Activated CD4-positive, alpha-beta T cell treated with anti-CD3 and anti-CD28 coated beads, Interleukin-2, amount 10 ng/mL, durations not matched to agents 7 days and 5 days (primary cell): ENCODE data around the gene PSRC1. TPM values are rescaled to one million over a fixed set of nuclear protein-coding genes. Genes with fewer than 3 reads are reported as not detected.
A peak's percentile ranks its signal among the peaks of the same experiment; 100 is the strongest.

Source experiments
- CTCF ChIA-PET: fragments of 350-600 bp; sonication (Branson Sonifier 250); formaldehyde crosslinking; loops from one replicate; lab custom pipeline; 2021; ENCODE audit warnings: antibody characterized with exemption; lab: Charles Lee
- POLR2A ChIA-PET: fragments of 350-600 bp; sonication (Branson Sonifier 250); formaldehyde crosslinking; loops from one replicate; lab custom pipeline; 2021; ENCODE audit warnings: antibody characterized with exemption; lab: Charles Lee
- DNase-seq: peaks from one replicate; pipeline ENCODE4 v3.0.0-alpha.2; 2020
- H3K27ac Mint-ChIP-seq: one replicate; pipeline ENCODE4 v1.8.0; 2021; ENCODE audit warnings: mild to moderate bottlenecking, moderate library complexity, mixed read lengths
- H3K27me3 Mint-ChIP-seq: one replicate; pipeline ENCODE4 v1.8.0; 2021; ENCODE audit warnings: mixed read lengths
- H3K36me3 Mint-ChIP-seq: one replicate; pipeline ENCODE4 v1.8.0; 2021; ENCODE audit warnings: low read depth, mixed read lengths
- H3K4me1 Mint-ChIP-seq: one replicate; pipeline ENCODE4 v1.8.0; 2021; ENCODE audit warnings: mixed read lengths
- H3K4me3 Mint-ChIP-seq: one replicate; pipeline ENCODE4 v1.8.0; 2021; ENCODE audit warnings: mild to moderate bottlenecking, moderate library complexity, mixed read lengths
- H3K9me3 Mint-ChIP-seq: one replicate; pipeline ENCODE4 v1.8.0; 2021; ENCODE audit warnings: mixed read lengths
- total RNA-seq, 2 experiments: library from RNA; stranded (reverse); gene quantifications; one replicate each; pipeline ENCODE4 v1.2.3, GENCODE V29; 2021

Gene PSRC1
- total RNA-seq = 10 to 100 TPM; 32.7 to 34.5 TPM

DNA sequence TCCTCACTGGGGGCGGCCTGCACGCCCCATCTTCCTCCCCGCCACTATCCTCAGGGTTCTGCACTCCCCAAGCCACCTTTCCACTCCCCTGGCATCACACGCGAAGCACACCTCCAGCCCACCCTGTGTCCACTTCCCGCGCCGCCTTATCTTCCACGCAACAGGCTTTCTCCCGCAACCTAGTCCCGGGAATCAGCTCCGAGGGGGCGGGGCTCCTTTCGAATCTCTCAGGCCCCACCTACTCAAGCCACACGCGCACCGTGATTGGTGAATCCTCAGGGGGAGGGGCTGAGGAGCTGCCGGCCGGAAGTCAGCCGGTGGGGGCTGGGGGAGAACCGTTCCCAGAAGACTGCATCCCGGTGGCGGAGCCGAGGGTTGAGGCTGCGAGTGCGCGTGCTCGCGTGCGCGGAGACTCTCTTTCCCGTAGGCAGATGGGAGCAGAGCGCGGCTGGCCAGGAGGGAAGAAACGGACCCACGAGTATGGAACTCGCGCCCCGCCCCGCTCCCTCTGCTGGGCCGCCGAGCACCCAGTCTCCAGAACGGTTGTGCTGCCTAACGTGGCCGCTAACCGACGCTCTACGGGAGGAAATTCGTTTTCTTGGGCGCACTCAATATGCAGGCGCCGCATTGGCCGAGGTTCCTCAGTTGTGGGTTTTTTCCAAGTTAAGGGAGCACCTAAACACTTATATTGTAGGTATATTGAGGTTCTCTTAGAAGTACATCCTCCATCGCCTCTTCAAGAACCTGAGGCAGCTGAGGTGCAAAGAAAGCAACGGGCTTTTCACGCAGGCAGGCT is at the start of gene PSRC1:
Gene PSRC1, minus strand, starts transcription at position 194 of the 796 bp plus-strand sequence.
- H3K27ac Mint-ChIP-seq = peak within 1 kb of the TSS; percentile 96
- ChIA-PET CTCF (interaction anchor here (0.8 to 7.7 kb wide), 9 partner anchors 14 to 252 kb away, joined by 3 to 50 read pairs (median 4); partner anchors contain the start of genes AMIGO1 and SORT1), POLR2A (no interaction called here)
- H3K9me3 Mint-ChIP-seq = no peaks in the 10 kb centered on the region
- H3K27me3 Mint-ChIP-seq = no peaks in the 10 kb centered on the region
- peaks cover 32% of the 10 kb centered on the region for H3K4me1 Mint-ChIP-seq
- H3K4me3 Mint-ChIP-seq = peak within 1 kb of the TSS; percentile 100
- peaks cover 27% of the 10 kb centered on the region for H3K36me3 Mint-ChIP-seq
- DNase-seq = peak; percentile 93

DNA sequence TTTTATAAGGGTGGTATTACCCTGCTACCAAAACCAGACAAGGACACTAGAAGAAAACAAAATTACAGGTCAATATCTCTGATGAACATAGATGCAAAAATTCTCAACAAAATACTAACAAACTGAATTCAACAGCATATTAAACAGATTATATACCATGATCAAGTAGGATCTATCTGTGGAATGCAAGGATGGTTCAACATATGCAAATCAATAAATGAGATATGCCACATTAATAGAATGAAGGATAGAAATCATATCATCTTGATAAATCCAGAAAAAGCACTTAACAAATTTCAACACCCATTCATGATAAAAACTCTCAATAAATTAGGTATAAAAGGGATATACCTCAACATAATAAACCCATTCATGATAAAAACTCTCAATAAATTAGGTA is 48.2 kb upstream of the PSRC1 start:
- Mint-ChIP-seq H3K4me1 (no peaks in the 10 kb centered on the region), H3K27ac (no peak overlapping the region), H3K27me3 (peaks cover 15% of the 10 kb centered on the region), H3K9me3 (peaks cover 18% of the 10 kb centered on the region), H3K36me3 (peaks cover 10% of the 10 kb centered on the region), H3K4me3 (no peak overlapping the region)
- no peak for DNase-seq
- POLR2A ChIA-PET = no interaction called here
- CTCF ChIA-PET = no interaction called here

DNA sequence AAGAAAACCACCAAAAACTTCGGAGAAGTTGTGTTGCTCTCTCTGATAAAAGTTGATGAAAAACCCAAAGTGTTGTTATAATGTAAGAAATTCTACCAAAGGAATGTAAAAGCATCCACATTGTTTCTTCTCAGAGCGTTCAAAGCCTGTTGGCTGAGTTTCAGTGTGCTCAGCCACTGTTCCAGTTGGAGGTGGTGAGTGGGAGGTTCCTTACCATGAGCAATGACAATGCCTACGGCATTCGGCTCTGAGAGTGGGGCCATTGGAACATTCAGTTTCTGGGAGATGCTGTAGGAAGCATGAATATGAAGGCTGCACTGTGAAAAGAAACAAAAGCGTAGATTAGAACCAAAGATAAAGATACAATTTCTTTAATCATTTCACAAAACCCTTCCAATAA is 44.3 kb upstream of the PSRC1 start:
- H3K9me3 Mint-ChIP-seq = peaks cover 16% of the 10 kb centered on the region
- H3K36me3 Mint-ChIP-seq = peaks cover 10% of the 10 kb centered on the region
- H3K27me3 Mint-ChIP-seq = peaks cover 15% of the 10 kb centered on the region
- H3K27ac Mint-ChIP-seq = no peak overlapping the region
- H3K4me1 Mint-ChIP-seq = no peaks in the 10 kb centered on the region
- DNase-seq = no peak
- no peak overlapping the region for H3K4me3 Mint-ChIP-seq
- POLR2A ChIA-PET = no interaction called here
- CTCF ChIA-PET = no interaction called here

DNA sequence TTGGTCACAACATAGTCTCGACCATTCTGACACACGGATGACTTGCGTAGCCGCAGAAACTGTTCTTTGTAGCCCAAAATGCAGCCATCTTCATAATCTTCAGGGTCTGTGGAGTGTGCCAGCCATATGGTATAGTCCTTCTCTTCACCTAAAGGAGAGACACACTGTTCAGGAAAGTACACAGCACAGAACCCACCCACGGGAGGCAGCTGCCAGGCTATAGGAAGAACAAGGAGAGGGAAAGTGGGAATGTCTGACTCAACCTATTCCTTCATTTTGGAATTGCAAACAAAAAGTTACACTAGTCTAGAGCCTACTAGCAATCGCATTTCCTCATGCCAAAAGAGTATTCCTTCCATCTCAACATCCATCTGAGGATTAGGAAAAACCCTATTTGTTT is 40.0 kb upstream of the PSRC1 start:
- no peaks in the 10 kb centered on the region for H3K36me3 Mint-ChIP-seq
- no peak overlapping the region for H3K27ac Mint-ChIP-seq
- H3K4me3 Mint-ChIP-seq = no peak overlapping the region
- peaks cover 4% of the 10 kb centered on the region for H3K27me3 Mint-ChIP-seq
- ChIA-PET POLR2A (no interaction called here), CTCF (no interaction called here)
- DNase-seq = no peak
- H3K9me3 Mint-ChIP-seq = no peaks in the 10 kb centered on the region
- H3K4me1 Mint-ChIP-seq = no peaks in the 10 kb centered on the region

DNA sequence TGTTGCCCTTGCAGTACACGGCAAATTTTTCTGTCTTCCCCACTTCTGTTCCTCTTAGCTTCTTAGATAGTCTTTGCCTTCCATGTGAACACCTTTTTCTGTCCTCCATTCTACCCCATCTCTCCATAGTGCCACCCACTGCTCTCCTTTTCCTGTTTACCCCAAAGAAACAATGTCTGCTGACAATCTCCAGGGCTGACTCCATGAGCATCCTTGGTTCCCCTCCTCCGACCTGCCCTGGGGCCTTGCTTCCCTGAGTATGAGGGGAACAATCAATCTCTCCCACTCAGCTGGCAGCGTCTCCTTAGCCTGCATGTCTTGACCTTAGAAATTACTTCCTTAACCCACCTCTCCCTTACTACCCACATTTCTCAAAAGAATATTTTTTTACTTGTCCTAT is 36.2 kb upstream of the PSRC1 start:
- peaks cover 2% of the 10 kb centered on the region for H3K27me3 Mint-ChIP-seq
- H3K4me3 Mint-ChIP-seq = no peak overlapping the region
- H3K9me3 Mint-ChIP-seq = no peaks in the 10 kb centered on the region
- no peak for DNase-seq
- ChIA-PET CTCF (no interaction called here), POLR2A (no interaction called here)
- no peaks in the 10 kb centered on the region for H3K36me3 Mint-ChIP-seq
- H3K27ac Mint-ChIP-seq = no peak overlapping the region
- H3K4me1 Mint-ChIP-seq = no peaks in the 10 kb centered on the region

DNA sequence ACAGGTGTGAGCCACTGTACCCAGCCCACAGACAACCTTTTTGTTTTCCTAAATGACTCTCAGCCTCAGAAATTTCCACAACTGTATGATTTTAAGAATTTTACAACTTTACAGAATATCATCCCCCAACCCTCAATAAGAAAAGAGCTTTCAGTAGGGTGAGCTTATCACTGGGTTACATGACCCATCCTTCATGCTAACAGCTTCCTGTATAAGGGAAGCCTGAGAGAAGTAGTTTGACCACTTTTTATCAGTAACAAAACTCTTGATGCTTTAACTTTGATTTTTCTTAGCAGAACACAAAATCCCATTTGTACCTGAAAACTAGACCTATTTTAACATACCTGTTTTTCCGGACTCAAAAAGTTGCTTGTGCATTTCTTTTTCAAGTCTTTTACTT is 33.6 kb upstream of the PSRC1 start:
- Mint-ChIP-seq H3K27ac (no peak overlapping the region), H3K36me3 (no peaks in the 10 kb centered on the region), H3K27me3 (peaks cover 7% of the 10 kb centered on the region), H3K9me3 (no peaks in the 10 kb centered on the region), H3K4me3 (no peak overlapping the region), H3K4me1 (no peaks in the 10 kb centered on the region)
- no peak for DNase-seq
- ChIA-PET CTCF (interaction anchor here (0.9 to 2.7 kb wide), 4 partner anchors 10 to 30 kb away, joined by 3 to 10 read pairs (median 4); partner anchors contain the start of gene MYBPHL), POLR2A (no interaction called here)

DNA sequence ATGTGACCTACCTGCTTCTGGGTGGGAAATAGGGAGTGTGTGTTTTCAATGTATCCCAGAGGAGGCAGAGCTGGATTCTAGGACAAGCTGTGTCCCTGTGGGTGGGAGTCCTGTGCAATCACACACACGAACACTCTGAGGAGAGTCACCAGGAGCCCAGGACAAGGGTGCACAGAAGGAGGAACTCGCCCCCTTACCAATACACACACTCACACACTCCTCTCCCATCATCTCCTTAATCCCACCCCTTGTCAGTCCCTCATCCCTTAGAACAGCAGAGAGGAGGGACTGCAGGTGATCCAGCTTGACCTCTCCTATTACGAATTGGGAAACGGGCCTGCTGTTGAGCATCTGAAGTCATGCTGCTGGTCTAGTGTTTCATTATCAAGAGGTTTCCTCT is 32.3 kb upstream of the PSRC1 start:
- no peak overlapping the region for H3K4me3 Mint-ChIP-seq
- H3K4me1 Mint-ChIP-seq = no peaks in the 10 kb centered on the region
- H3K27me3 Mint-ChIP-seq = peaks cover 5% of the 10 kb centered on the region
- H3K27ac Mint-ChIP-seq = no peak overlapping the region
- POLR2A ChIA-PET = no interaction called here
- no peak for DNase-seq
- no peaks in the 10 kb centered on the region for H3K9me3 Mint-ChIP-seq
- CTCF ChIA-PET = interaction anchor here (0.5 to 2.7 kb wide), 3 partner anchors 9 to 40 kb away, joined by 4 to 10 read pairs (median 6); partner anchors contain the start of gene MYBPHL
- H3K36me3 Mint-ChIP-seq = no peaks in the 10 kb centered on the region

DNA sequence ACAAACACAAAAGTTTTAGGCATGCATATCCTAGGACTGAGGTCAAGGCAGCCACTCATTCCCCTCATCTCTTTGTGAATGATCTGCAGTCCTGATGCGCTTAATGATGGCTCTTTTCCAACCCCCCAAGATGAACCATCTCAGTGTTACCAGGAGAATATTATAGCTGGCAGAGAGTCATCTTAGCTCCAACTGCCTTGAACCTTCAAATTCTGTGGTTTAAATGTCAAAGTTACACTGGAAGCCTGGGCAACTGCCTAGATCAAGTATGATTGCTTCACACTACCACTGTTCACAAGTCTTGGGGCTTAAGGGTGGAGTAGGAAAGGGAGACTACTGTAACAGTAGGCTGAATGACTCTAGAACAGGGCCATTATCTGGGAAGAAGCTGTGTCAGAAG is 31.9 kb upstream of the PSRC1 start:
- H3K27me3 Mint-ChIP-seq = peaks cover 5% of the 10 kb centered on the region
- no peak overlapping the region for H3K4me3 Mint-ChIP-seq
- no peaks in the 10 kb centered on the region for H3K4me1 Mint-ChIP-seq
- H3K27ac Mint-ChIP-seq = no peak overlapping the region
- ChIA-PET CTCF (interaction anchor here (2.7 kb wide), 1 partner anchor 8 kb away, joined by 10 read pairs; the partner anchor contains the start of gene MYBPHL), POLR2A (no interaction called here)
- DNase-seq = no peak
- H3K9me3 Mint-ChIP-seq = no peaks in the 10 kb centered on the region
- no peaks in the 10 kb centered on the region for H3K36me3 Mint-ChIP-seq

DNA sequence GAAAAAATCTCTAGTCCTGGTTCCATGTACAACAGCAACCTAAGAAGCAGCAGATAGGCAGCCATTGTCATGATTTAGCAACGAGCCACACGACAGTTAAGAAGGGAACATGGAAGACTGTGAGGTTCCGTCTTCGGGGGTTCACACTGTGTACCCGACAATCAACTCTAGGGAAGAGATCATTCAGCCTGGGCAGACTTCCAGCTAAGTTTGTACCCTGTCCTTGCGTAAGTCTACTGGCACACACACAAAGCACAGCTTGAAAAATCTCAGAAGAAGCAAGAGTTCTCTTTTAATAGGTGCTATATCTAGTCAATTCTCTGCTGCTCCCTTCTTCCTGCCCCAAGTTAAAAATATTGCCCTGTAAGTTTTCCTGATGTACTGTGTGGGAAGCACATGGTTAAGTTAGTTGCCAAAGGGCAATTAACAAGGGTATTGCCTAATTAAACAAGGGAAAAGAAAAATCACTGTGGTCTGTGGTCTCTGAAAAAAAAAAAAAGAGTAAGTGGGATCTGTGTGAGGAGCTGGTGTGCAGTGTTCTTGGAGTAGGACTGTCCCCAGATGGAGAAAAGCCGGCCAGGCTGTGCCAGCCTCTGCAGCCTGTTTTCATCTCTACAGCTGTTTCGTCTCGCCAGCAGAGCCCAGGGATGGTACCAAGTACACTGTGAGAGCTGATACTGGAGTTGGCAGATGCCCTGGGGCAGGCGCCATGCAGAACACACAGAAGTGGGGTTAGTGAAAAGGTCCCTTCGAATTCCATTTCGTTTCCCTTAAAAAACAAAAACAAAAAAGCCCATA is 30.2 kb upstream of the PSRC1 start:
- no peaks in the 10 kb centered on the region for H3K36me3 Mint-ChIP-seq
- H3K27ac Mint-ChIP-seq = no peak overlapping the region
- H3K4me1 Mint-ChIP-seq = no peaks in the 10 kb centered on the region
- ChIA-PET POLR2A (no interaction called here), CTCF (no interaction called here)
- H3K27me3 Mint-ChIP-seq = peaks cover 5% of the 10 kb centered on the region
- H3K4me3 Mint-ChIP-seq = no peak overlapping the region
- no peaks in the 10 kb centered on the region for H3K9me3 Mint-ChIP-seq
- no peak for DNase-seq

DNA sequence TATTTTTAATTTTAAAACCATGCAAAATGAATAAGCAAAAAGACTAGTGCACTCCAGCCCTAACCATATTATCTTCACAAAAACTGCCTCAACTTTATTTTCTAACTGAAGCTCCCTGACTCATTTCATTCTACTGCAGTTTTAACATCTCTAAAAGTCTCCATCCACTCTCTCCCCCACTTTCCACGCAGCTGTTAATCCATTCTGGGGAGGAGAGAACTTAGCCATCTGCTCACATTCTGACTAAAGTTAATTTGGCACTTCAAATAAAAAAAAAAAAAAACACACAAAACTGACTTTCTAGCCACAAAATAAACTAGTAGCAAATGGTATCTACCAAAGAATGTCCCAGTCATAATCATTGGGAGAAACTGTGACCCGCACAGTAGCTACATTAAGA is 29.3 kb upstream of the PSRC1 start:
- H3K4me1 Mint-ChIP-seq = no peaks in the 10 kb centered on the region
- no peak overlapping the region for H3K4me3 Mint-ChIP-seq
- H3K9me3 Mint-ChIP-seq = no peaks in the 10 kb centered on the region
- H3K27me3 Mint-ChIP-seq = peaks cover 5% of the 10 kb centered on the region
- CTCF ChIA-PET = interaction anchor here (0.7 kb wide), 1 partner anchor 35 kb away, joined by 3 read pairs; no protein-coding TSS in a partner anchor
- POLR2A ChIA-PET = interaction anchor here (0.7 kb wide), 1 partner anchor 77 kb away, joined by 3 read pairs; no protein-coding TSS in a partner anchor
- no peaks in the 10 kb centered on the region for H3K36me3 Mint-ChIP-seq
- H3K27ac Mint-ChIP-seq = no peak overlapping the region
- DNase-seq = no peak

DNA sequence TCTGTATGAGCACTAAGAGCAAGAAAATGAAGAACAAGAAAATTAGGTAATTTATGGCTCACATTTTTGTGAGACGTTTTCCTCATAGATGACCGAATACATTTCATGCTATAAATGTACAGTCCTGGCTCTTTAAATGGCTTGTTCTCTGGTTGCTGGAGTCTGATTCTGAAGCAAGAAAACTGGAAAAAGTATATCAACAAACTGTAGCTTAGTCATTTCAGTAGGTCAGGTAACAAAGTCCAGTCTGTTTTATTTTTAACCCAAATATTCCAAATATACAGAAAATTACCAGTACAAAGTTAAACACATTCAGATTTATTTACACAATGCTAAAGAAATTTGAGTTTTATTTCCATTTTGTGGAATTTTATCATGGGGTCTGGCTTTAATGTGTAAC is 26.4 kb upstream of the PSRC1 start:
- CTCF ChIA-PET = no interaction called here
- POLR2A ChIA-PET = no interaction called here
- Mint-ChIP-seq H3K36me3 (no peaks in the 10 kb centered on the region), H3K27ac (no peak overlapping the region), H3K27me3 (peaks cover 5% of the 10 kb centered on the region), H3K4me3 (no peak overlapping the region), H3K9me3 (no peaks in the 10 kb centered on the region), H3K4me1 (no peaks in the 10 kb centered on the region)
- no peak for DNase-seq

DNA sequence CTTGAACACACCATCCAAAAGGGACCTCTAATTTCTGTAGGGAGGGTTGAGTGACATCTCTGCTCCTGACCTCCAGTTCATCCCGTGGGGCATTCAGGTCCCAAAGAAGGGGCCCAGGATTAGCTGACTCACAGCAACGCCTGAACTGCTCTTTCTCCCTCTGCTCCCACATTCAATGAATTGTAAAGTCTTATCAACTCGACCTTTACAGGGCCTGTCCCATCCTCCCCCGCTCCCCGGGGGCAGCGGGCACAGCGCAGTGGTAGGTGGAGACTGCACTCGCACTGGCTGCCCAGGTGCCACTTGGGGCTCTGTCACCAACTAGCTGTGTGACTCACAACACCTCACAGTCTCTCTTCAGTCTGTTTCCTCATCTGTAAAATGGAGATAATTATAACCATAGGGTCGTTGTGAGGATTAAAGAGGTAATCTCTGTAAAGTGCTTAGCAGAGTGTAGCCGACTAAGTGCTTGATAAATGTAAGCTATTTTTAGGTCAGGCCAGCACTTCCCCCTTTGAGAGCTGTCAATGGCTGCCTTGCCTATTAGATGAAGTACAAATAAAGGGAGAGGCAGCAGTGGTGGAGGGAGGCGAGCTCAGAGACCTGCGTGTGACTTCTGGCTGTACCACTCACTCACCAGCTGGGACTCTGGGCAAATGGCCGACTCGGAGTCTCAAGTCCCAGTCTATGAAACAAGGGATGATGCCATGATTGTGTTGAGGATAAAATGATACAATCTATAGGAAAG is 24.5 kb upstream of the PSRC1 start:
- no peak for DNase-seq
- ChIA-PET CTCF (interaction anchor here (0.8 to 2.6 kb wide), 4 partner anchors 8 to 18 kb away, joined by 3 to 10 read pairs (median 3); no protein-coding TSS in a partner anchor), POLR2A (no interaction called here)
- no peaks in the 10 kb centered on the region for H3K36me3 Mint-ChIP-seq
- no peak overlapping the region for H3K27ac Mint-ChIP-seq
- no peaks in the 10 kb centered on the region for H3K4me1 Mint-ChIP-seq
- no peak overlapping the region for H3K4me3 Mint-ChIP-seq
- H3K27me3 Mint-ChIP-seq = peaks cover 3% of the 10 kb centered on the region
- no peaks in the 10 kb centered on the region for H3K9me3 Mint-ChIP-seq
